A673 (cell line): ENCODE measurements around the gene CPNE1. TPM values are rescaled to one million over a fixed set of nuclear protein-coding genes. Genes with fewer than 3 reads are reported as not detected.
A peak's percentile ranks its signal among the peaks of the same experiment; 100 is the strongest.

Source experiments
- BruUV-seq: library from RNA; stranded (reverse); fragments of 400-500 nt; replicated peaks from 2 replicates; lab custom pipeline; 2021; lab: Mats Ljungman, UMichigan
- CTCF ChIA-PET: fragments of 300-600 bp; sonication (Branson Sonifier 250); formaldehyde crosslinking; loops from one replicate; lab custom pipeline; 2022; ENCODE audit warnings: antibody characterized with exemption; lab: Charles Lee
- POLR2A ChIA-PET: fragments of 300-600 bp; sonication (Branson Sonifier 250); formaldehyde crosslinking; loops from one replicate; lab custom pipeline; 2022; ENCODE audit warnings: antibody characterized with exemption; ENCODE audit not compliant: low non-redundant PET; lab: Charles Lee
- DNase-seq: peaks from one replicate; pipeline ENCODE4 v3.0.0-alpha.2; 2015; ENCODE audit warnings: low spot score
- H3K27ac ChIP-seq: fragments of 200-600 bp; sonication (generic); 2 replicates; pipeline ENCODE4 v1.5.1; 2016; ENCODE audit warnings: mixed run types, low read depth, mild to moderate bottlenecking, mixed read lengths, antibody characterized with exemption, low read length; ENCODE audit not compliant: poor library complexity, severe bottlenecking
- H3K27me3 ChIP-seq: fragments of 200-600 bp; sonication (generic); replicated peaks from 2 replicates; pipeline ENCODE4 v1.6.1; 2017; ENCODE audit warnings: mixed run types, low read depth, mild to moderate bottlenecking, mixed read lengths, antibody characterized with exemption, low read length; ENCODE audit not compliant: insufficient read depth, poor library complexity
- H3K36me3 ChIP-seq: fragments of 200-600 bp; sonication (generic); 2 replicates; pipeline ENCODE4 v1.6.1; 2016; ENCODE audit warnings: mixed run types, mild to moderate bottlenecking, mixed read lengths, antibody characterized with exemption, low read length; ENCODE audit not compliant: insufficient read depth, poor library complexity, severe bottlenecking
- H3K4me1 ChIP-seq: fragments of 200-600 bp; sonication (generic); 2 replicates; pipeline ENCODE4 v1.6.1; 2017; ENCODE audit warnings: mixed run types, mild to moderate bottlenecking, mixed read lengths, antibody characterized with exemption, low read length; ENCODE audit not compliant: insufficient read depth, poor library complexity, severe bottlenecking
- H3K4me3 ChIP-seq: fragments of 200-600 bp; sonication (generic); 2 replicates; pipeline ENCODE4 v1.5.1; 2016; ENCODE audit warnings: low read depth, mixed run types, mild to moderate bottlenecking, mixed read lengths, low read length; ENCODE audit not compliant: poor library complexity, severe bottlenecking
- H3K9me3 ChIP-seq: fragments of 200-600 bp; sonication (generic); 2 replicates; pipeline ENCODE4 v1.6.1; 2016; ENCODE audit warnings: mixed run types, low read depth, mild to moderate bottlenecking, mixed read lengths, antibody characterized with exemption, low read length; ENCODE audit not compliant: poor library complexity, severe bottlenecking
- EZH2 ChIP-seq: fragments of 200-600 bp; sonication (generic); IDR thresholded peaks from 2 replicates; pipeline ENCODE4 v1.6.1; 2017; ENCODE audit warnings: borderline replicate concordance, low read depth, mild to moderate bottlenecking, mixed read lengths, antibody characterized with exemption, low read length; ENCODE audit not compliant: poor library complexity, severe bottlenecking
- intact Hi-C: fragments of 100-400 bp; cut with micrococcal nuclease; formaldehyde crosslinking; loops from one replicate; pipeline ENCODE4 v1.10.0; 2022; ENCODE audit not compliant: unreplicated experiment
- total RNA-seq: library from RNA; stranded (reverse); gene quantifications from 2 replicates; pipeline ENCODE4 v1.2.3, GENCODE V29; 2021
- TF ChIP-seq, protein P1 (sequence below): fragments of 300-800, 200-600 bp; sonication (generic); conservative IDR thresholded peaks from 2 replicates; pipeline ENCODE4 v1.5.1; 2017; ENCODE audit warnings: low read depth, mild to moderate bottlenecking, antibody characterized with exemption, low read length, moderate library complexity, mixed read lengths

Gene CPNE1
- total RNA-seq, 1 experiment from 2014 or later = 273 TPM

DNA sequence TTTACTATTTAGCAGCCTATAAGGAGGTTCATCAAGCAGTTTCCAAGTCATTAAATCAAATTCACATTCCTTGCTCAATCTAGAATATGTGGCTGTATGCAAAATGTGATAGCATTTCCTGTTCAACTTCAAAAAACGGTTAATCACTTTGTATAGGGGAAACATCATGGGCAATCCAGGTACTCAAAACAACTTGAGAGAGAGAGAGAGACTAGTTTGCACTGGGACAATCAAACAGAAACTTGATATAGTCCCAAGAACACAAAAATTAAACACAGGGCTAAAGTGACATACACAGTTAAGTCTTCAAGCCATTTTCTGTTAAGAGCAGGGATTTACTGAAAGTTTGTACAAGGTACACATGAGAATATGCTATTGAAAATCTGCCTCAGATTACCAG lies 7.4 kb downstream of the CPNE1 start:
- Histone ChIP-seq H3K27me3 (no peaks in the 10 kb centered on the region), H3K4me3 (no peak overlapping the region), H3K9me3 (no peaks in the 10 kb centered on the region), H3K4me1 (peaks cover 23% of the 10 kb centered on the region), H3K36me3 (peaks cover 44% of the 10 kb centered on the region), H3K27ac (peak overlapping the region; percentile 35)
- intact Hi-C loops = no loop called here
- ChIA-PET POLR2A (no interaction called here), CTCF (no interaction called here)
- BruUV-seq = no TSS peak
- no peak for DNase-seq
- TF ChIP-seq, protein P1, sequence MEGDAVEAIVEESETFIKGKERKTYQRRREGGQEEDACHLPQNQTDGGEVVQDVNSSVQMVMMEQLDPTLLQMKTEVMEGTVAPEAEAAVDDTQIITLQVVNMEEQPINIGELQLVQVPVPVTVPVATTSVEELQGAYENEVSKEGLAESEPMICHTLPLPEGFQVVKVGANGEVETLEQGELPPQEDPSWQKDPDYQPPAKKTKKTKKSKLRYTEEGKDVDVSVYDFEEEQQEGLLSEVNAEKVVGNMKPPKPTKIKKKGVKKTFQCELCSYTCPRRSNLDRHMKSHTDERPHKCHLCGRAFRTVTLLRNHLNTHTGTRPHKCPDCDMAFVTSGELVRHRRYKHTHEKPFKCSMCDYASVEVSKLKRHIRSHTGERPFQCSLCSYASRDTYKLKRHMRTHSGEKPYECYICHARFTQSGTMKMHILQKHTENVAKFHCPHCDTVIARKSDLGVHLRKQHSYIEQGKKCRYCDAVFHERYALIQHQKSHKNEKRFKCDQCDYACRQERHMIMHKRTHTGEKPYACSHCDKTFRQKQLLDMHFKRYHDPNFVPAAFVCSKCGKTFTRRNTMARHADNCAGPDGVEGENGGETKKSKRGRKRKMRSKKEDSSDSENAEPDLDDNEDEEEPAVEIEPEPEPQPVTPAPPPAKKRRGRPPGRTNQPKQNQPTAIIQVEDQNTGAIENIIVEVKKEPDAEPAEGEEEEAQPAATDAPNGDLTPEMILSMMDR = no peak
- no peak for TF ChIP-seq EZH2

DNA sequence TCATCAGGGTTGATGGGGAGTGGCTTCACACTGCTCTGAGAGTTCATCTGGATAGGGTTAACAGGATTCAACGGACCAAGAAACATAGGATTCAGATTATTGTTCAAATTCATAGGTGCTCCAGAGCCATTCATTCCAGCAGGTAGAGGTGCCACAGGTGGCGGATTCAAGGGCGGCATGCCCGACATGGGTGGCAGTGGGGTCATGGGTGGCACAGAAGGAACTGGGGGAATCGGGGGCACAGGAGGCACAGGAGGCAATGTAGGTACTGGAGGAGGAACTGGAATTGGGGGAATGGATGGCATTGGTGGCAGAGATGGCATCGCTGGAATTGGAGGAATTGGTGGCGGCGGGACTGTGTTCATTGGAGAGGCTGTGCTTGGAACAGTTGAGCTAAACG lies 10.3 kb downstream of the CPNE1 start:
- intact Hi-C loops = no loop called here
- no TSS peak for BruUV-seq
- POLR2A ChIA-PET = no interaction called here

DNA sequence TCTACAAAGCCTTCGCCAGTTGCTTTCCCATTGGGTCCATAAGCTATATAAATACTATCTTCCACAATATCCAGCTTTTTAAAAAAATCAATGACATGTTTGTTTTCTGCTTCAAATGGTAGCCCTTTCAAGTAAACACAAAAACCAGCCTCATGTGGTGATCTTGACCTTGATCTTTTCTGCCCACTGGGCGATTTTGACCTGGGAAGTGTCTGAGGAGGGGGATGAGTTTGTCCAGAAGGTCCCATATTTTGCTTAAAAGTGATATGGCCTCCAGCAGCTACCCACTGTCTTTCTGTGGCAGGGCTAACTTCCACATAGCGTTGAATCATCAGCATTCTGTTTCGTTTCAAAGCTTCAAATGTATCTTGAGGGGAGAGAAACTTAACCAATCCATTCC lies 10.8 kb downstream of the CPNE1 start:
- intact Hi-C loops = no loop called here
- TF ChIP-seq, protein P1 = no peak
- TF ChIP-seq EZH2 = no peak
- Histone ChIP-seq H3K4me1 (peaks cover 10% of the 10 kb centered on the region), H3K27ac (no peak overlapping the region), H3K4me3 (no peak overlapping the region), H3K36me3 (peaks cover 67% of the 10 kb centered on the region), H3K9me3 (no peaks in the 10 kb centered on the region), H3K27me3 (no peaks in the 10 kb centered on the region)
- ChIA-PET CTCF (no interaction called here), POLR2A (no interaction called here)
- no peak for DNase-seq
- BruUV-seq = TSS peak; percentile 4

More for the DNA sequence above, 10.3 kb downstream of the CPNE1 start:
- Histone ChIP-seq H3K27me3 (no peaks in the 10 kb centered on the region), H3K27ac (no peak overlapping the region), H3K36me3 (peaks cover 63% of the 10 kb centered on the region), H3K4me1 (peaks cover 10% of the 10 kb centered on the region), H3K4me3 (no peak overlapping the region), H3K9me3 (no peaks in the 10 kb centered on the region)
- CTCF ChIA-PET = no interaction called here
- no peak for DNase-seq
- no peak for TF ChIP-seq EZH2
- TF ChIP-seq, protein P1 = no peak
